ENCODE measurements around the gene NEDD8.

The NEDD8 gene

GRCh38 chr14:24177041-24177825, 54.9 kb downstream of the NEDD8 start:
- no peak for DNase-seq

DNA sequence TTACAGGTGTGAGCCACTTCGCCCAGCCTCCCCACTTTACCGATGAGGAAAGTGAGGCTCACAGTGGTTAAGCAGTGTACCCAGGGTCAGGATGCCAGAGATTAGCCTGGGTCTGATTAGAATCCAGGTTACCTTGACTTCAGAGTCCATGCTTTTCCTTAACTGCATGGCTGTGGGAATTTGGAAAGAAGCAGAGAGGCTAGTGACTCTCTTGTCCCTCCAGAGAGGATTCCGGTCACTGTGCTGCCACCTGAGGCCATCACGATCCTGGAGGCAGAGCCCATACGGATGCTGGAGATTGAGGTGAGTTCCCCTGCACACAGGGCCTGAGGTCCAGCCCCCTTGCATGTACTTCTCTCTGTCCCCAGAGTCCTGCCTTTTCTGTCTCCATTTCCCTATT, 55.6 kb downstream of the NEDD8 start:
- DNase-seq, result no peak

DNA sequence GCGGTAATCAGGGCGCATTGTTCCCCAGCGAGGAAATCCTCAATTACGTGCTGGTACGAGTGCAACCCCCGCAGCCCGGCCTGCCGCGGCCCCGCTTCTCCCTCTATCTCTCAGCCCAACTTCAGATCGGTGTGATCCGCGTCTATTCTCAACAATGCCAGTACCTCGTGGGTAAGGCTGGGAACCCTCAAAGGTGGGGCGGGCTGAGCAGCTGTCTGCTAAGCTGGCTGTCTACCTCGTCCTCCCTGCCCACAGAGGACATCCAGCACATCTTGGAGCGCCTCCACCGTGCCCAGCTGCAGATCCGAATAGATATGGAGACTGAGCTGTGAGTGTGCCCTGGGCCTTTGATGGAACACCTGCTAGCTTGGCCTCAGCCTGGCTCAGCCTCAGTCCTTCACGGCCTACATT, 59.3 kb downstream of the NEDD8 start:
- no peak for DNase-seq

DNA sequence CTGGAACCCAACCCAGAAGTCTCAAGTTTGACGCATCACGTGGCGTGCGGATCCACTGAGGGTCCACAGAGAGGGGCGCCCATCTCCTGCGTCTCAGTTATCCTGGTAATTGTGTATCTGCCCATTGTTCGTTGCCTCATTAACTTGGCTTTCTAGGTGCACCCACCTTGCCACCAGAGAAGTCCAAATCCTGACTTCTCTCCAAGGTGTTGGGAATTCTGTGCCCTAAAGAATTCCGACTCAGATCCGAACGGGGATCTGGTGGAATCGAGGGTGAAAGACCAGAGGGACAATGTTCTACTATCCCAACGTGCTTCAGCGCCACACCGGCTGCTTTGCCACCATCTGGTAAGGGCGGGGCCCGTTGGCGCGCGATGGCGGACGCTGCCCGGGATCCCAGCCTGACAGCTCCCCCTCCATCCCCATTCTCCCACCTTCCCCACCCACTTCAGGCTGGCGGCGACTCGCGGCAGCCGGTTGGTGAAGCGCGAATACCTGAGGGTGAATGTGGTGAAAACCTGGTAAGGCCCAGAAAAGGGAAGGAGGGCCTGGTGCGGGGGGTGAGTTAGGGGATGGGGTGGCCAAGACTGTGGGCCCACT, 59.8 kb downstream of the NEDD8 start:
- no peak for DNase-seq

- DNase-seq, result peak; percentile 100
These were observed 60.5 kb downstream of the NEDD8 start, which contains the start of gene REC8 for GRCh38 chr14:24171422-24172260. Gene REC8 (plus strand): TSS chr14:24172080. CDS start chr14:24172553, 473 bp downstream.

DNA sequence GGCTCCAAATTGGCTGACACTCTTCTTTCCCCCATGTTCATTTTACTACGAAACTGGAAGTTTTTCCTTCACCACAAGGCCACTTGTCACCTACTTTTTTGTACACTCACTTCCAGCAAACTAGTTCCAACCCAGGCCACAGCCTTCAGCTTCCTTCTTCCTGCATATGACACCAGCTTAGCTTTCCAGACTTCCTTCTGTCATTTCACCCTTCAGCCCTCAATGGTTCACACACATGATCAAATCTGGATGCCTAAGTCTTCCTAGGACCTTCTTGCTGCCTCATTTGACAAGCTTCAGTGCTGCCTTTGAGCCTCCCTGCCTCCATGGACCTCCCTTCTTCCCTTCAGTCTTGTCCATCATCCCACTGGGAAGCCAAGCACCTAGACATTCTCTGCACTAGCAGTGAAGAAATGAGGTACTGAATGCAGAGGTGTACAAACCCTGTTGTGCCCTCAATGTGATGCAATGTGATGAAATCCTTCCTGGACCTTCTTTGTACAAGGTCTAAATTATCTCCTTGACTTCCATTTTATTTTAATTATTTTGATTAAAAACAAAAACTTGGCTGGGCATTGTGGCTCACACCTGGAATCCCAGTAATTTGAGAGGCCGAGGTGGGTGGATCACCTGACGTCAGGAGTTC, 64.6 kb downstream of the NEDD8 start:
- no peak for DNase-seq

Data from DMS79 (cell line).